Stomach smooth muscle (tissue), 2 donors: Measurements from ENCODE around the gene CCNI2.

Experiments
- H3K27ac ChIP-seq: one replicate; pipeline ENCODE4 v1.7.0; 2013; ENCODE audit warnings: mild to moderate bottlenecking, low read length, inconsistent platforms
- H3K27me3 ChIP-seq, 2 donors: one replicate each; pipeline ENCODE4 v1.7.0; 2013; ENCODE audit warnings: low read length in 2 of 2; ENCODE audit not compliant: insufficient read depth in 2 of 2, control insufficient read depth in 1 of 2
- H3K36me3 ChIP-seq, 2 donors: one replicate each; pipeline ENCODE4 v1.7.0; 2013; ENCODE audit warnings: low read length in 2 of 2; ENCODE audit not compliant: control insufficient read depth in 2 of 2, insufficient read depth in 2 of 2
- H3K4me1 ChIP-seq: one replicate; pipeline ENCODE4 v1.7.0; 2013; ENCODE audit warnings: low read length; ENCODE audit not compliant: control insufficient read depth, insufficient read depth
- H3K4me3 ChIP-seq, 2 donors: one replicate each; pipeline ENCODE4 v1.7.0; 2013; ENCODE audit warnings: low read length in 2 of 2
- H3K9ac ChIP-seq, 2 donors: one replicate each; pipeline ENCODE4 v1.7.0; 2013; ENCODE audit warnings: low read length in 2 of 2, mild to moderate bottlenecking in 1 of 2
- H3K9me3 ChIP-seq, 2 donors: one replicate each; pipeline ENCODE4 v1.7.0; 2013; ENCODE audit warnings: low read length in 2 of 2; ENCODE audit not compliant: control insufficient read depth in 2 of 2
- donor health status: healthy.
- donor health status: Pancreatic carcinoma.

The CCNI2 gene

DNA sequence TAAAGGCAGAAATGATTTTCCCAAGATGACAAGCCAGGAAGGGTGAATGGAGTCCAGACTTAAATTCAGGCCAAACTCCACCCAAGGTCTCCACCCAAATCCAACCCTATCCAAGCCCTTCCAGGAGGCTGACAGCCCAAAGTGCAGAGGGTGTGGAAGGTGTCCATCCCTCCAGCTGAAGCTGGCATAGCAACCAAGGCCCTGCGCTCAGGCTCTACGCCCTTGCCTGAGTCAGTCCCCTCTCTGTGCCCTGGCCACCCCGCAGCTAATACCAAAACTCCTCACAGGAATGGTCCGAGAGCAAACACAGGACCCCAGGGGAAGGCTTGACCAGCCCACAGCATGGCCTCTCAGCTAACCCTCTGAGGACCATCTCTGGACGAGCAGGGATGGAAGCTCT, 27.7 kb downstream of the CCNI2 start:
- Histone ChIP-seq H3K9me3 (no peaks in the 10 kb centered on the region), H3K9ac (no peak overlapping the region), H3K27me3 (no peaks in the 10 kb centered on the region), H3K36me3 (no peaks in the 10 kb centered on the region), H3K4me3 (peak overlapping the region in 1 of 2 donors; percentile 52), H3K4me1 (peaks cover 54% of the 10 kb centered on the region), H3K27ac (no peak overlapping the region)

DNA sequence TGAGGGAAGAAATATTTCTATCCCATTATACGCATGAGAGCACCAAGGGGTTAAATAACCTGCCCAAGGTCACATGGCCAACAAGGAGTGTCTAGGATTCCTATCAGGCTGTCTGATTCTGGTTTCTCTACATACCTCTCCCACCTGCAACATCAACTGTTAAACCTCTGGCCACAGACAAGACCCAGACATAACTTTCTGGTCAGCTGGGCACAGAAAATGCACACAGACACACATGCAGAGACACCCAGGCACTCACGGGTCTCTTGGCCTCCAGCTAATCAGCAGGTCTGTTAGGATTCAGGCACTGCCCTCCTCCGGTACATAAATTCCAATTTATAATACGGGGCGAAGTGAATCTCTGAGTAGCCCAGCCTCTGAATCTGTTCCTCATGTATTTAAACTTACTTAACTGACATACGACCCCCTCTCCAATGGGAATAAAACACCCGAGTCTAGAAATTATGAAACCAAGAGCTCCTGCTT, 28.3 kb downstream of the CCNI2 start:
- Histone ChIP-seq H3K9ac (peak overlapping the region in 1 of 2 donors; percentile 64), H3K27ac (no peak overlapping the region), H3K36me3 (no peaks in the 10 kb centered on the region), H3K9me3 (no peaks in the 10 kb centered on the region), H3K4me1 (peaks cover 51% of the 10 kb centered on the region), H3K27me3 (no peaks in the 10 kb centered on the region), H3K4me3 (peak overlapping the region; percentile 52 to 67)

DNA sequence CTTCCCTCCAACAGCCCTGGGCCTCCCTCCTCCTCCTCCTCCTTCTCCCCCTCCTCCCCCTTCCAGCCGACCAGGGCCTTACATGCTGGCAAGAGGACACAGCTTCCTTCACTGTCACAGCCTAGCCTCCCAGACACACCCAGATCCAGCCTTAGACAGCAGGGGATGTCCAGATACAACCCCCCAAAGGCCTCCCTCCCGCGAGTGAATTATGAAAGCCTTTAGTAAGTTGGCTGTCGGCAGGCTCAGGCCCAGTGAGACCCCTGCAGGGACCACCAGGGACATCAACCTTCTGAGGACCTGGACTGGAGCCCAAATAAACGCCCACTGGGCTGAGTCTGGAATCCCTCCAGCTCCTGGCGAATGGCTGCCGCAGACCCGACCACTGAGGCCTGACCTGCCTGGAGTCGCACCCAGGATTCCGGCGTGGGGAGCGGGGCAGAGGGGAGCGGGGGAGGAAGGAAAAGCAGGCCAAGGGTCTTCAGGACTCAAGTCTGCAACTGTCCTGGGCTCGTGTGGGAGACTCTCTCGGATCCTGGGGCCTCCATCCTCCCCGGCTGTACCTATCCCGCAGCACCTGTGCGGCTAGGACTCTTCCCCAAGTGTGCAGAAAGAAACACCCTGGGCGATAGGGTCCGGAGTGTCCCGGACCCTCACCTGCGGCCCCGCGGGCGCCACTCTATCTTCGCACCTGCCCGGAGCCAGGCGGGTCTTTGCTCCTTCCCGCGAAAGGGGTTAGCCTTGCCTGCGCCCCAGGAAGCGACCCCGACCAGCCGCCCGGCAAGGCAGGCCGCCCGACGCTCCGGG, 29.1 kb downstream of the CCNI2 start:
- Histone ChIP-seq H3K4me1 (peaks cover 45% of the 10 kb centered on the region), H3K4me3 (peak overlapping the region; percentile 67 to 93), H3K36me3 (no peaks in the 10 kb centered on the region), H3K27ac (no peak overlapping the region), H3K9me3 (no peaks in the 10 kb centered on the region), H3K27me3 (no peaks in the 10 kb centered on the region), H3K9ac (peak overlapping the region; percentile 64 to 68)

DNA sequence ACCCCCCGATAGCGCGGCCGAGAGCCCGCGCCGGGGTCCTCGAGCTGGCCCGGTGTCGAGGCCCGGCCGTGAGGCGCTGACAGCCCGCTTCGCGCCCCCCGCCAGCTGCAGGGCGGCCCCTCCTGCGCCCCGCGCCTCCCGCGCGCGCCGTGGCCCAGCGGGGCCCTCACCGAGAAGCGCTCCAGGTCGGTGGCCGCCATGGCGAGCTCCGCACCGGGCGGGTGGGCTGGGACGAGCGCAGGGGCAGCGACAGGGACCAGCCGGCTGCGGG, 29.6 kb downstream of the CCNI2 start:
- H3K9ac ChIP-seq, result peak overlapping the region; percentile 64 to 66
- no peaks in the 10 kb centered on the region for H3K27me3 ChIP-seq
- peak overlapping the region; percentile 67 to 93 for H3K4me3 ChIP-seq
- no peaks in the 10 kb centered on the region for H3K36me3 ChIP-seq
- H3K27ac ChIP-seq, result no peak overlapping the region
- peaks cover 43% of the 10 kb centered on the region for H3K4me1 ChIP-seq
- H3K9me3 ChIP-seq, result no peaks in the 10 kb centered on the region

DNA sequence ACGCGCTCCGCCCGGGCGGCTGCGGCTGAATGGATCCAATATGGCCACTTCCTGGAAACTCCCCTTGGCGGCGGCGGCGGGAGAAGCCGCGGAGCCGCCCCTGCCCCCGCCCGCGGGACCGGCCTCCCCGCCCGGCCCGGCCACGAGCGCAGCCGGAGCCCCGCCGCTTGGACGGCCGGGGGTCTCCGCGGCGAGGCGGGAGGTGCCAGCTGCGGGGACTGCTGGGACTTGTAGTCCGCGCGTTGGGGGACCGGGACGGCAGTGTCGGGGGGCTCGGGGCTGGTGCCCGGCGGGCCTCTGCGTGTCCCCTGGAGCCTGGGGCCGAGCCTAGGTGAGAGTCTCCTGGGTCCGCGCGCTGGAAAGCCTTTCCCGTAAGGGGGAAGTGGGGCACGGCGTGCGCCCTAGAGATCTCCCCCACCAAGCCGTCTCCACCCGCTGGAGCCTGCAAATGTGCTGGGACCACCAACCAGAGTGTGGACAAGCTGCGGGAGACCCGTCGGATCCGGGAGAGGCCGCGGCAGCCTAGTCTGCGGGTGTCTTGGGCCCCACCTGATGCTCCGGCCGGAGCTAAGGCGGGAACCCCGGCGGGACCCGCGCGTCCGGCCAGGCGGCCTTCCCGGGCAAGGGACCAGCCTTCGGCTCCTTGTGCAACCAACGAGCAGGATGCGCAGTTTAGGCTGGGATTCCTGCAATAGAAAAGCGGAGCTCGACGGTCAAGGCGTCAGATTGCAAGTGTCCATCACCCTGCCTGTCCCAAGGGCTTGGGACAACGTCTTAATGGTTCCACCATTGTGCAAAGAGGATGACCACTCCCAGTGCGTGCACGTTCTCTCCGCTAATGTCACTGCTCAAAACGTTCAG, 30.2 kb downstream of the CCNI2 start, which contains the start of gene SEPTIN8:
TSS of gene SEPTIN8 (minus strand) at position 31 of the 861 bp plus-strand sequence. CDS start 102 bp downstream, outside the sequence.
- Histone ChIP-seq H3K27me3 (no peaks in the 10 kb centered on the region), H3K4me1 (peaks cover 42% of the 10 kb centered on the region), H3K4me3 (peak within 1 kb of the TSS; percentile 79 to 93), H3K9me3 (no peaks in the 10 kb centered on the region), H3K36me3 (no peaks in the 10 kb centered on the region), H3K27ac (peak within 1 kb of the TSS; percentile 11), H3K9ac (peak within 1 kb of the TSS; percentile 72 to 75)

DNA sequence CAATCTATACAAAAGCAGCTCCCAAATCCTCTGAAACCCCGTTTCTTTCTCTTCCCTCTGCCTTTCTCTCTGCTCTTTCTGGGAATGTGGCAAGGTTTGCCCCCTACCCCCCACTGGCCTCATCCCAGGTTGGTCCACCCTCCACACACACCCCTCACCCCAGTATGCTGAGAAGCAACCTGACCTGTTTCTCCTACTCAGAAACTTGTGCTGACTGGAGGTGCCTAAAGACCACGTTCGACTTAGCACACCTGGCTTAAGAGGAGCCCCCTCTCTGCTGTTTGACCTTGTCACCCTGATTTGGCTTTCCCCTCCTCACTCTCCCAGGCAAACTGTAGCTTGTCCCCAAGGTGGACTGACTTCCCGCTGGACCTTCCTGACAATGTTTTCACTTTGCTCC, 30.9 kb downstream of the CCNI2 start:
- Histone ChIP-seq H3K9me3 (no peaks in the 10 kb centered on the region), H3K4me3 (peak overlapping the region; percentile 79 to 93), H3K4me1 (peaks cover 36% of the 10 kb centered on the region), H3K27me3 (no peaks in the 10 kb centered on the region), H3K9ac (peak overlapping the region in 1 of 2 donors; percentile 72), H3K36me3 (no peaks in the 10 kb centered on the region), H3K27ac (no peak overlapping the region)

DNA sequence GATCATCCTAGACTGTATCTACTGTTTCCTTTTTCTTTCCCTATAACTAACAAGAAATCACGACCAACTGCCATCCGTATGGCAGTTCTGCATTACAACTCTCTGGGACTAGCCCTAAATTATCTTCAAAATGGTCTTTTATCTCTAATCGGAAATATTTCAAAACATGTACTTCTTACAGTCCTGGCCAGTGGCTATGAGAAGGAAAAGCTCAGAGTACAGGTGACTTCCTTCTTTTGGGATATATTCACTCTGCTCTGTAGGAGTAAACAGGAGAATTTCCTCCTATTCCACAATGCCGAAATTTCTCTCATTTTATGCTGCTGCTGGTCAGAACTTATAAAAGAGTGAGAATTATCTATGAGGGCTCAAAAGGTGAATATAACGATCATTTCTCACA, 31.6 kb downstream of the CCNI2 start:
- H3K36me3 ChIP-seq, result no peaks in the 10 kb centered on the region
- no peaks in the 10 kb centered on the region for H3K27me3 ChIP-seq
- no peak overlapping the region for H3K27ac ChIP-seq
- H3K9me3 ChIP-seq, result no peaks in the 10 kb centered on the region
- H3K4me1 ChIP-seq, result peaks cover 30% of the 10 kb centered on the region
- no peak overlapping the region for H3K9ac ChIP-seq
- no peak overlapping the region for H3K4me3 ChIP-seq

DNA sequence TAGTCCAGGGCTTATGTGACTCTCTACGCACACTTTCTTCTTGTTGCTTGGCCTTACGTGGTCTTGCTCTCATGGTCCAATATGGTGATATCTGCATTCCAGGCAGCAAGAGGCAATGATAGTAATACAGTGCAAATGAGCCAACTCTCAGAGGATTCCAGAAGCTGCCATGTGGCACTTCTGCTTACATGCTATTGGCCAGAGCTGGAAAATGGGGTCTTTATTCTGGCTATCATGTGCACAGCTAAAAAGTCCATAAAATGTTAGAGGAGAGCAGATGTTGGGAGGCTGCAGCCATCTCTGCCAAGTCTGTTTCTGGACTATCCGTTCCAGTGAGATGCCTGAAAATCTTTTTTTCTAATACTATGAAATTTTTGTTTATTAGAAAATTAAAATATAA, 32.7 kb downstream of the CCNI2 start:
- Histone ChIP-seq H3K4me3 (no peak overlapping the region), H3K27ac (no peak overlapping the region), H3K9ac (no peak overlapping the region), H3K36me3 (no peaks in the 10 kb centered on the region), H3K27me3 (no peaks in the 10 kb centered on the region), H3K9me3 (no peaks in the 10 kb centered on the region), H3K4me1 (peaks cover 22% of the 10 kb centered on the region)

DNA sequence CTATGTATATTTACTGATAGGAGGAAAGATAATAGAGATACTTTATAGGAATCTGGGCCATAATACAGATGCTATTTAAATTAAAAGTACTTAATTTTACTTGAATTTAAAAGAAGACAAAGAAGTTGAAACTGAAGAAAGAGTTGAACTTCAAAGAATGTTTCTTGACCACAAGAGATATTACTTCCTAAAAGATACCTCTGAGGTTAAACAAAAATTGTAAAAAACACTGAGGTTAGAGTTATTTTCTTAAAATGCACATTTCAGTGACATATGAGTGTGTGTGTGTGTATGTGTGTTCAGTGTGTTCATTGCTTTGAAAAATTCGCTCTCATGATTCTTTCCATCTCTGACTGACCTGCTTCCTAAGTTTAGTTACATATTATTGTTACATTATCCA, 33.4 kb downstream of the CCNI2 start:
- H3K27ac ChIP-seq, result no peak overlapping the region

DNA sequence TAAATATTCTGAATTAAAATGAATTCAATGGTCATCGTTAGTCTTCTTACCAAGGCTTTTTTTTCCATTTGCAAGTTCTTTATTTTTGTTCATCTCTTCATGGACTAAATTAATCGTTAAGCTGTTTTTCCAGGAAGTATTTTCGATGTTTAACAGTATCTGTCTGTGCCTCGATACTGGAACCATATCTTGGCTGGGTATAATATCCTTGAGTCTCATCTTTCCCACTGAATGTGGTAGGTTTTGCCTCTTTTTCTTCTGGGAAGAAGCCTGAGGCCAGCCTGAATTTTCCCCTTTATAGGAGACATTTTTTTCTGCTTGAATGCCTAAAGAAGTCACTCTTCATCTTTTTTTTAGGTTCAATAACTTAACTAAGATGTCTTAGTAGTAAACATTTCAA, 33.8 kb downstream of the CCNI2 start:
- Histone ChIP-seq H3K4me3 (no peak overlapping the region), H3K27me3 (no peaks in the 10 kb centered on the region), H3K4me1 (peaks cover 16% of the 10 kb centered on the region), H3K36me3 (no peaks in the 10 kb centered on the region), H3K27ac (no peak overlapping the region), H3K9me3 (no peaks in the 10 kb centered on the region), H3K9ac (no peak overlapping the region)

More for the DNA sequence above, 33.4 kb downstream of the CCNI2 start:
- Histone ChIP-seq H3K27me3 (no peaks in the 10 kb centered on the region), H3K9me3 (no peaks in the 10 kb centered on the region), H3K9ac (no peak overlapping the region), H3K4me3 (no peak overlapping the region), H3K4me1 (peaks cover 17% of the 10 kb centered on the region), H3K36me3 (no peaks in the 10 kb centered on the region)
